ENCODE results near the gene CALHM4. TPM values are rescaled to one million over a fixed set of nuclear protein-coding genes. Genes with fewer than 3 reads are reported as not detected.

The CALHM4 gene
- polyA plus RNA-seq, 2 of the 4 experiments (the other 2 are of a cell fraction): not detected

DNA sequence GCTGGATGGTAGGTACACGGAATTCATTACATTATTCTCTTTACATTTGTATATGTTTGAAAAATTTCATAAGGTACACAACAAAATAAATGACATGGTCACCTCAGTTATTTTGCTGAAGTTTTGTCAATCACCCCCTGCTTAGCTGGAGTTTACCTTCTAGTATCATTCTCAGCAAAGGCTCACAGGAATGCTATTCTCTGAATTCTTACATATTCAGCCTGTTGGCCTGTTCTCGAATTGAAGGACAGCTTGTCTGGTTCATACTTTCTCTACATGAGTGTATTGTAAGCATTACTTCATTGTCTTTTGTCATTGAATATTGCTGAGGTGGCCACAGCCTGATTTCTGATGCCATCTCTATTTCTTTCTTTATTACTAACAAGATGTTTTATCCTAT is 29.3 kb upstream of the CALHM4 start:
- FAIRE-seq (no peak), ATAC-seq (no peak), DNase-seq (ENCODE audit: low read depth in 1 of 2, low spot score in 1 of 2) (no peak)
- Histone ChIP-seq H3K27ac (no peak overlapping the region), H3K4me1 (peaks cover 12% of the 10 kb centered on the region), H3K4me2 (no peak overlapping the region), H3K4me3 (no peak overlapping the region), H3K9me3 (no peaks in the 10 kb centered on the region)
- 47% methylated on average over 2 of the region's 2 CpGs for WGBS (ENCODE audit: missing lambda C conversion rate)
- TF ChIP-seq, protein P1, sequence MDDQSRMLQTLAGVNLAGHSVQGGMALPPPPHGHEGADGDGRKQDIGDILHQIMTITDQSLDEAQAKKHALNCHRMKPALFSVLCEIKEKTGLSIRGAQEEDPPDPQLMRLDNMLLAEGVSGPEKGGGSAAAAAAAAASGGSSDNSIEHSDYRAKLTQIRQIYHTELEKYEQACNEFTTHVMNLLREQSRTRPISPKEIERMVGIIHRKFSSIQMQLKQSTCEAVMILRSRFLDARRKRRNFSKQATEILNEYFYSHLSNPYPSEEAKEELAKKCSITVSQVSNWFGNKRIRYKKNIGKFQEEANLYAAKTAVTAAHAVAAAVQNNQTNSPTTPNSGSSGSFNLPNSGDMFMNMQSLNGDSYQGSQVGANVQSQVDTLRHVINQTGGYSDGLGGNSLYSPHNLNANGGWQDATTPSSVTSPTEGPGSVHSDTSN (IDR thresholded peaks at IDR 0.05): no peak
- TF ChIP-seq TFCP2L1 (CRISPR knock-in tag; IDR thresholded peaks at IDR 0.05) (no peak), NR3C1 (IDR thresholded peaks at IDR 0.05) (no peak), FOSB (CRISPR knock-in tag; IDR thresholded peaks at IDR 0.05) (no peak), CHD2 (IDR thresholded peaks at IDR 0.05; ENCODE audit: low read length, partially characterized antibody) (no peak), POLR2AphosphoS2 (conservative IDR thresholded peaks at IDR 0.05; ENCODE audit: low read length) (no peak)
- TF ChIP-seq, protein P2, sequence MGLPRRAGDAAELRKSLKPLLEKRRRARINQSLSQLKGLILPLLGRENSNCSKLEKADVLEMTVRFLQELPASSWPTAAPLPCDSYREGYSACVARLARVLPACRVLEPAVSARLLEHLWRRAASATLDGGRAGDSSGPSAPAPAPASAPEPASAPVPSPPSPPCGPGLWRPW (IDR thresholded peaks at IDR 0.05): no peak
- TF ChIP-seq, protein P3, sequence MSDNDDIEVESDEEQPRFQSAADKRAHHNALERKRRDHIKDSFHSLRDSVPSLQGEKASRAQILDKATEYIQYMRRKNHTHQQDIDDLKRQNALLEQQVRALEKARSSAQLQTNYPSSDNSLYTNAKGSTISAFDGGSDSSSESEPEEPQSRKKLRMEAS (IDR thresholded peaks at IDR 0.05): no peak
- ChIA-PET CTCF (interaction anchor here (1.6 kb wide), 1 partner anchor 13 kb away, joined by 4 read pairs; the partner anchor contains the start of gene CALHM5), POLR2A (no interaction called here)

DNA sequence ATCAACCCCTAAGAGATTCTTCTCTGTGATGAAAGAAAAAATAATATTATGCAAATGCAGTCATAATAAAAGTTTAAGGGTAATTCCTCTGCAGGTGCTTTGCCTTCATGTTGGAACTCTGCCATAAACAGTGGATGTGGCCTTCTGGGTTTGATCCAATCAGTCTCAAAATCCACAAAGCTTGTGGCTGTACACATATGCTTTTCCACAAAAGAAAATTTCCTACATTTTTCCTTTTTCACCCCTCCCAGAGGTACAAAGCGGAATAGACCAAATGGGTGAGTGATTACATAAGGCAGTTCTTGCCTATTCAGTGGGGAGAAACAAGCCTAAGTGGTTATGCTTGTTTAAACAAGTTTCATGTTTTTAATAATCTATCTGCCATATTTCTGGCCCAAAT is 25.4 kb upstream of the CALHM4 start:
- POLR2A ChIA-PET: no interaction called here
- H3K9me3 ChIP-seq: no peaks in the 10 kb centered on the region

DNA sequence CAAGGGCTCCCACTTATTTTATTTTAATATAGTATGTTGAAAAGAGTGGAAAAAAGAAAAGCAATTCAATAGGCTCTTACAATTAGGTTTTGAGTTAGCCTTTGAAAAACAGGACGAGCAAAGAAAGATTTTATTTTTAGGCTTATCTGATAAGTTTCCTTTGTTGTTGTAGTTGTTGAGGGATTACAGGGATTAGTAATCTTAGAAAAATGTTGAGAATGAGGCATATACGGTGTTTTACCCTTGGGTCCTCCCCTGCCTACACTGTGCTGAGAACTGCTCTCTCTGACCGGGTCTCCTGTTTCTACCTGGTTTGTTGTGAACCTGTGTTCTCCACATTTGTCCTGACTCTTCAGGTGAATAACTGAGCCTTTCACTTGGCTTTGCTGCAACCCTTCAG is 24.8 kb upstream of the CALHM4 start:
- Histone ChIP-seq H3K9me3 (no peaks in the 10 kb centered on the region), H3K4me1 (peaks cover 12% of the 10 kb centered on the region), H3K4me3 (no peak overlapping the region), H3K4me2 (peak overlapping the region; percentile 38; the same call in 2 of the 3 replicates), H3K27ac (no peak overlapping the region)
- 22% methylated on average over 3 of the region's 3 CpGs for WGBS (ENCODE audit: missing lambda C conversion rate)
- TF ChIP-seq ZNF302 (CRISPR knock-in tag; IDR thresholded peaks at IDR 0.05): no peak
- TF ChIP-seq FOSB (CRISPR knock-in tag; IDR thresholded peaks at IDR 0.05): no peak
- TF ChIP-seq, protein P4, sequence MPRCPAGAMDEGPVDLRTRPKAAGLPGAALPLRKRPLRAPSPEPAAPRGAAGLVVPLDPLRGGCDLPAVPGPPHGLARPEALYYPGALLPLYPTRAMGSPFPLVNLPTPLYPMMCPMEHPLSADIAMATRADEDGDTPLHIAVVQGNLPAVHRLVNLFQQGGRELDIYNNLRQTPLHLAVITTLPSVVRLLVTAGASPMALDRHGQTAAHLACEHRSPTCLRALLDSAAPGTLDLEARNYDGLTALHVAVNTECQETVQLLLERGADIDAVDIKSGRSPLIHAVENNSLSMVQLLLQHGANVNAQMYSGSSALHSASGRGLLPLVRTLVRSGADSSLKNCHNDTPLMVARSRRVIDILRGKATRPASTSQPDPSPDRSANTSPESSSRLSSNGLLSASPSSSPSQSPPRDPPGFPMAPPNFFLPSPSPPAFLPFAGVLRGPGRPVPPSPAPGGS (IDR thresholded peaks at IDR 0.05): no peak
- no peak for TF ChIP-seq KDM1A (IDR thresholded peaks at IDR 0.05; ENCODE audit: low read depth)
- no peak for TF ChIP-seq MAZ (IDR thresholded peaks at IDR 0.05; ENCODE audit: borderline replicate concordance, low read depth, low read length)
- POLR2A ChIA-PET: no interaction called here
- ATAC-seq (peak in 1 of 2 experiments; percentile 66; a peak in 3 of 6 replicates), FAIRE-seq (no peak), DNase-seq (ENCODE audit: low read depth in 1 of 2, low spot score in 1 of 2) (no peak)
- CTCF ChIA-PET: interaction anchor here (1.0 kb wide), 1 partner anchor 260 kb away, joined by 5 read pairs; no protein-coding TSS in a partner anchor

More for the DNA sequence above, 25.4 kb upstream of the CALHM4 start:
- Histone ChIP-seq H3K27ac (no peak overlapping the region), H3K4me2 (peak overlapping the region; percentile 38; the same call in 1 of the 3 replicates), H3K4me3 (no peak overlapping the region), H3K4me1 (peaks cover 12% of the 10 kb centered on the region)
- CTCF ChIA-PET: no interaction called here
- 87% methylated on average over 1 of the region's 1 CpG for WGBS (ENCODE audit: missing lambda C conversion rate)
- no peak for TF ChIP-seq ZNF302 (CRISPR knock-in tag; IDR thresholded peaks at IDR 0.05)
- ATAC-seq: no peak
- no peak for DNase-seq (ENCODE audit: low read depth in 1 of 2, low spot score in 1 of 2)
- FAIRE-seq: no peak

DNA sequence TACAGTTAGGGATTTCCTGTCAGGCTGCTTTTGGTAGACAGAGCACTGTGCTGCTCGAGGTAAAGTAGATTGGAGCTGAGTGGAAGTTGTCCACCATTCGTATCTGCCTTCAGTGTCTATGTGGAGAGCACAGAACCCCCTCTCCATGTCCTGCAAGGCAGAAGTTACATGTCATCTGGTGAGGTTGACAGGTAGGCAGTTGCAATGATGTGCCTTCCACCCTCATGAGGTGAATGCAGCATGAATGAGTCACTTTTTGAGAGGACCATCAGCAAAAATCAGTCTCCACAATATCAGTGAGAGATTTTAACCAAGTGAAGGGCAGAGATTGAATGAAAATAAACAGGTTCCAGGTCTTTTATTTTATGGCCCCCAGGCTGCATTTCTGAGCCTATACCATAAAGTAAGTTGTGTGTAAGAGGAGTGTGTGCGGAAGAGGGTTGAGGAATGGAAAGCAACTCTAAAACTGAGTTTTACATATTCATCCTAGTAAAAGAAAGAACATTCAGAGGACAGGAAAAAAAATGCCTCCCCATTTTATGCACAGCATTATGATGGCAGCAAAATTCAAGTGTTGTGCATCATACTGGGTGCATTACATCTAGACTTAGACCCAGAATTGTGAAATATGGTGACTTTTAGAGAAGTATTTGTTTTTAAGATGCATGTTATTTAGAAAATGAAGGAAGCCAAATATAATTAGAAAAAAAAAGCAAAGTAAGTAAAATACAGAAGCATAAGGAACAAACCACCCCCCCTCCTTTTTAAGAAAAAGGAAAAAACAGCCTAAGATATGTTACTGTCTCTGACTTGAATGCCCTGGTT is 23.9 kb upstream of the CALHM4 start:
- ChIA-PET CTCF (interaction anchor here (0.6 to 1.2 kb wide), 3 partner anchors 31 to 261 kb away, joined by 3 to 5 read pairs (median 5); no protein-coding TSS in a partner anchor), POLR2A (no interaction called here)
- no peak overlapping the region for H3K4me2 ChIP-seq
- TF ChIP-seq, protein P5, sequence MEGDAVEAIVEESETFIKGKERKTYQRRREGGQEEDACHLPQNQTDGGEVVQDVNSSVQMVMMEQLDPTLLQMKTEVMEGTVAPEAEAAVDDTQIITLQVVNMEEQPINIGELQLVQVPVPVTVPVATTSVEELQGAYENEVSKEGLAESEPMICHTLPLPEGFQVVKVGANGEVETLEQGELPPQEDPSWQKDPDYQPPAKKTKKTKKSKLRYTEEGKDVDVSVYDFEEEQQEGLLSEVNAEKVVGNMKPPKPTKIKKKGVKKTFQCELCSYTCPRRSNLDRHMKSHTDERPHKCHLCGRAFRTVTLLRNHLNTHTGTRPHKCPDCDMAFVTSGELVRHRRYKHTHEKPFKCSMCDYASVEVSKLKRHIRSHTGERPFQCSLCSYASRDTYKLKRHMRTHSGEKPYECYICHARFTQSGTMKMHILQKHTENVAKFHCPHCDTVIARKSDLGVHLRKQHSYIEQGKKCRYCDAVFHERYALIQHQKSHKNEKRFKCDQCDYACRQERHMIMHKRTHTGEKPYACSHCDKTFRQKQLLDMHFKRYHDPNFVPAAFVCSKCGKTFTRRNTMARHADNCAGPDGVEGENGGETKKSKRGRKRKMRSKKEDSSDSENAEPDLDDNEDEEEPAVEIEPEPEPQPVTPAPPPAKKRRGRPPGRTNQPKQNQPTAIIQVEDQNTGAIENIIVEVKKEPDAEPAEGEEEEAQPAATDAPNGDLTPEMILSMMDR (IDR thresholded peaks at IDR 0.05): no peak
- TF ChIP-seq, protein P1 (IDR thresholded peaks at IDR 0.05): no peak
- TF ChIP-seq ZFP36 (IDR thresholded peaks at IDR 0.05; ENCODE audit: borderline replicate concordance, partially characterized antibody) (no peak), KDM1A (IDR thresholded peaks at IDR 0.05; ENCODE audit: low read depth) (no peak), FOSL2 (IDR thresholded peaks at IDR 0.05) (no peak), FOSL2 (CRISPR knock-in tag; IDR thresholded peaks at IDR 0.05) (no peak), NFE2L2 (conservative IDR thresholded peaks at IDR 0.05; ENCODE audit: low read length) (no peak), HOXB13 (CRISPR knock-in tag; IDR thresholded peaks at IDR 0.05; ENCODE audit: low read depth) (no peak), BHLHE40 (IDR thresholded peaks at IDR 0.05; ENCODE audit: low read depth, low read length) (no peak), RCOR1 (IDR thresholded peaks at IDR 0.05; ENCODE audit: low read depth, low read length) (no peak)
- TF ChIP-seq, protein P3 (IDR thresholded peaks at IDR 0.05): no peak
- TF ChIP-seq, protein P6, sequence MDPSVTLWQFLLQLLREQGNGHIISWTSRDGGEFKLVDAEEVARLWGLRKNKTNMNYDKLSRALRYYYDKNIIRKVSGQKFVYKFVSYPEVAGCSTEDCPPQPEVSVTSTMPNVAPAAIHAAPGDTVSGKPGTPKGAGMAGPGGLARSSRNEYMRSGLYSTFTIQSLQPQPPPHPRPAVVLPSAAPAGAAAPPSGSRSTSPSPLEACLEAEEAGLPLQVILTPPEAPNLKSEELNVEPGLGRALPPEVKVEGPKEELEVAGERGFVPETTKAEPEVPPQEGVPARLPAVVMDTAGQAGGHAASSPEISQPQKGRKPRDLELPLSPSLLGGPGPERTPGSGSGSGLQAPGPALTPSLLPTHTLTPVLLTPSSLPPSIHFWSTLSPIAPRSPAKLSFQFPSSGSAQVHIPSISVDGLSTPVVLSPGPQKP (IDR thresholded peaks at IDR 0.05; ENCODE audit: low read depth, low read length): no peak

More for the DNA sequence above, 23.9 kb upstream of the CALHM4 start:
- peaks cover 12% of the 10 kb centered on the region for H3K4me1 ChIP-seq
- WGBS (ENCODE audit: missing lambda C conversion rate): 58% methylated on average over 3 of the region's 3 CpGs
- ATAC-seq (no peak), DNase-seq (ENCODE audit: low read depth in 1 of 2, low spot score in 1 of 2) (no peak), FAIRE-seq (no peak)
- no peak overlapping the region for H3K27ac ChIP-seq
- no peaks in the 10 kb centered on the region for H3K9me3 ChIP-seq
- no peak overlapping the region for H3K4me3 ChIP-seq
